Neuronal stem cell (in vitro differentiated cells): ENCODE data around the gene QPCT.

ENCODE experiments used
- DNase-seq: peaks from one replicate; pipeline ENCODE4 v3.0.0-alpha.2; 2013; ENCODE audit warnings: low spot score
- H2AFZ ChIP-seq: one replicate; pipeline ENCODE4 v1.6.1; 2013; ENCODE audit warnings: mild to moderate bottlenecking, low read length, inconsistent platforms
- H2AK5ac ChIP-seq: 2 replicates; pipeline ENCODE4 v1.6.1; 2013; ENCODE audit warnings: low read depth, mild to moderate bottlenecking, inconsistent platforms, low read length, moderate library complexity, mixed read lengths
- H2BK120ac ChIP-seq: 2 replicates; pipeline ENCODE4 v1.6.1; 2013; ENCODE audit warnings: low read depth, mild to moderate bottlenecking, inconsistent platforms, low read length, moderate library complexity, mixed read lengths
- H2BK12ac ChIP-seq: one replicate; pipeline ENCODE4 v1.6.1; 2013; ENCODE audit warnings: low read length, inconsistent platforms
- H2BK15ac ChIP-seq: 2 replicates; pipeline ENCODE4 v1.6.1; 2013; ENCODE audit warnings: mild to moderate bottlenecking, low read length, inconsistent platforms, mixed read lengths
- H2BK5ac ChIP-seq: one replicate; pipeline ENCODE4 v1.6.1; 2013; ENCODE audit warnings: inconsistent platforms, mild to moderate bottlenecking, low read length, moderate library complexity
- H3K14ac ChIP-seq: one replicate; pipeline ENCODE4 v1.6.1; 2013; ENCODE audit warnings: low read length, inconsistent platforms
- H3K18ac ChIP-seq: 2 replicates; pipeline ENCODE4 v1.6.1; 2013; ENCODE audit warnings: low read length, inconsistent platforms
- H3K23ac ChIP-seq: 2 replicates; pipeline ENCODE4 v1.6.1; 2013; ENCODE audit warnings: low read depth, mild to moderate bottlenecking, mixed read lengths, low read length, inconsistent platforms; ENCODE audit not compliant: poor library complexity
- H3K27ac ChIP-seq: replicated peaks from 3 replicates; pipeline ENCODE4 v1.5.1; 2013; ENCODE audit warnings: low read length, inconsistent platforms
- H3K27me3 ChIP-seq, 3 experiments: 2 replicates each; pipeline ENCODE4 v1.6.1; 2013; ENCODE audit warnings: low read length in 3 of 3, mild to moderate bottlenecking in 2 of 3, inconsistent platforms in 1 of 3, low read depth in 1 of 3, mixed read lengths in 1 of 3, moderate library complexity in 1 of 3; ENCODE audit not compliant: control insufficient read depth in 3 of 3, insufficient read depth in 3 of 3
- H3K36me3 ChIP-seq, 2 donors: replicated peaks in 1 of 2; 2 replicates each; pipeline ENCODE4 v1.6.1; 2013; ENCODE audit warnings: low read length in 2 of 2; ENCODE audit not compliant: control insufficient read depth in 2 of 2, insufficient read depth in 2 of 2
- H3K4ac ChIP-seq: 2 replicates; pipeline ENCODE4 v1.6.1; 2013; ENCODE audit warnings: inconsistent platforms, mild to moderate bottlenecking, low read length, moderate library complexity
- H3K4me1 ChIP-seq, 2 donors: 1 replicate in 1 of 2; 2 replicates in 1 of 2; pipeline ENCODE4 v1.6.1; 2013; ENCODE audit warnings: low read length in 2 of 2, low read depth in 1 of 2; ENCODE audit not compliant: control insufficient read depth in 2 of 2, insufficient read depth in 1 of 2
- H3K4me2 ChIP-seq: one replicate; pipeline ENCODE4 v1.6.1; 2013; ENCODE audit warnings: mild to moderate bottlenecking, low read length, inconsistent platforms; ENCODE audit not compliant: insufficient read depth, poor library complexity, severe bottlenecking
- H3K4me3 ChIP-seq, 2 donors: 2 replicates each; pipeline ENCODE4 v1.5.1; 2013; ENCODE audit warnings: low read length in 2 of 2, mild to moderate bottlenecking in 2 of 2, inconsistent platforms in 1 of 2, moderate library complexity in 1 of 2
- H3K79me1 ChIP-seq: one replicate; pipeline ENCODE4 v1.6.1; 2013; ENCODE audit warnings: low read depth, mild to moderate bottlenecking, inconsistent platforms, low read length, moderate library complexity
- H3K9ac ChIP-seq: one replicate; pipeline ENCODE4 v1.6.1; 2013; ENCODE audit warnings: mild to moderate bottlenecking, low read depth, low read length, inconsistent platforms; ENCODE audit not compliant: poor library complexity
- H3K9me3 ChIP-seq, 2 donors: replicated peaks in 1 of 2; 2 replicates each; pipeline versions ENCODE3 to v1.6.1; 2013; ENCODE audit warnings: low read length in 2 of 2, mild to moderate bottlenecking in 2 of 2, inconsistent platforms in 1 of 2, low read depth in 1 of 2, mixed read lengths in 1 of 2, moderate library complexity in 1 of 2; ENCODE audit not compliant: control insufficient read depth in 2 of 2, insufficient read depth in 1 of 2
- H4K8ac ChIP-seq: one replicate; pipeline ENCODE4 v1.6.1; 2013; ENCODE audit warnings: low read depth, mild to moderate bottlenecking, inconsistent platforms, low read length, moderate library complexity
- H4K91ac ChIP-seq: one replicate; pipeline ENCODE4 v1.6.1; 2013; ENCODE audit warnings: low read length, low read depth, mild to moderate bottlenecking, inconsistent platforms; ENCODE audit not compliant: poor library complexity
- WGBS, 2 donors: extraction: QIAGEN DNeasy Blood & Tissue Kit; methylation state at CpG; one replicate each; pipeline ENCODE4 v1.1.7; 2013; ENCODE audit warnings: missing lambda C conversion rate in 2 of 2, mixed read lengths in 1 of 2; ENCODE audit not compliant: insufficient read length in 2 of 2, insufficient replicate concordance in 1 of 2; ENCODE audit errors: extremely low coverage in 2 of 2; 5-methylcytosine and 5-hydroxymethylcytosine counted together

Gene QPCT

DNA sequence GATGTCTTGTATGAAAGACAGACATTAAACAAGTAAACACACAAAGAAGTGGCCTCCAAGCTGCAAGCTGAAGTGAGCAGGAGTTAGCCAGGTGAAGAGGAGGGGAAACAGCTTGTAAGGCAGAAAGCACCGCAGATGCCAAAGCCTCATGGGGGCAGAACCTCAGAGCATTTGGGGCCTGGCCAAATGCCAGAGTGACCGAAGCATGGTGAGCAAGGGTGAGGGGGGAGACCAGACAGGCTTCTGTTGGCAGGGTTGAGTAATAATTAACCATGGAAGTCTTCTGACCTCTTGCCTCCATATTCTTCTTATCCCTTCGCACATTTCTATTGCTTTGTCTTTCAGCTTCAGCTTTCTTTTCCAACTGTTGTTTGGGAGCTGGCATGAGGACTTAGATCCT lies 5.6 kb downstream of the QPCT start:
- peak overlapping the region; percentile 21 for H3K27ac ChIP-seq
- H2BK120ac ChIP-seq = no peak overlapping the region
- H3K4me1 ChIP-seq = peaks cover 15% of the 10 kb centered on the region in 2 donors
- H2AK5ac ChIP-seq = no peak overlapping the region
- H3K18ac ChIP-seq = peak overlapping the region; percentile 44
- no peak overlapping the region for H3K4ac ChIP-seq
- no peak overlapping the region for H3K4me2 ChIP-seq
- H3K36me3 ChIP-seq = no peaks in the 10 kb centered on the region
- H3K79me1 ChIP-seq = no peaks in the 10 kb centered on the region
- H2BK12ac ChIP-seq = peak overlapping the region; percentile 43
- H3K9me3 ChIP-seq = no peaks in the 10 kb centered on the region
- WGBS, 2 donors = no CpG with 5 or more reads among the region's 3 CpGs
- H4K91ac ChIP-seq = no peak overlapping the region
- H4K8ac ChIP-seq = no peak overlapping the region
- no peak overlapping the region for H3K23ac ChIP-seq
- H3K9ac ChIP-seq = no peak overlapping the region
- H2BK5ac ChIP-seq = no peak overlapping the region
- H2BK15ac ChIP-seq = peak overlapping the region; percentile 80
- no peaks in the 10 kb centered on the region for H3K27me3 ChIP-seq
- H3K4me3 ChIP-seq = no peak overlapping the region
- H2AFZ ChIP-seq = peak overlapping the region; percentile 13
- no peak for DNase-seq
- H3K14ac ChIP-seq = no peak overlapping the region

GRCh38 chr2:37354531-37354930 lies 10.1 kb downstream of the QPCT start:
- Histone ChIP-seq H2BK120ac (no peak overlapping the region), H3K27ac (no peak overlapping the region), H2AK5ac (no peak overlapping the region), H2BK12ac (no peak overlapping the region), H3K36me3 (no peaks in the 10 kb centered on the region), H3K79me1 (no peaks in the 10 kb centered on the region), H2AFZ (no peak overlapping the region), H3K4me1 (peaks cover 3 to 5% of the 10 kb centered on the region in 2 donors), H3K18ac (no peak overlapping the region), H3K4me3 (no peak overlapping the region), H3K4me2 (no peak overlapping the region), H3K23ac (no peak overlapping the region), H3K9me3 (no peaks in the 10 kb centered on the region), H4K8ac (no peak overlapping the region), H4K91ac (no peak overlapping the region), H3K9ac (no peak overlapping the region), H3K27me3 (no peaks in the 10 kb centered on the region), H3K14ac (no peak overlapping the region), H2BK15ac (no peak overlapping the region), H3K4ac (no peak overlapping the region), H2BK5ac (no peak overlapping the region)
- no peak for DNase-seq
- no CpG with 5 or more reads among the region's 3 CpGs for WGBS, 2 donors

DNA sequence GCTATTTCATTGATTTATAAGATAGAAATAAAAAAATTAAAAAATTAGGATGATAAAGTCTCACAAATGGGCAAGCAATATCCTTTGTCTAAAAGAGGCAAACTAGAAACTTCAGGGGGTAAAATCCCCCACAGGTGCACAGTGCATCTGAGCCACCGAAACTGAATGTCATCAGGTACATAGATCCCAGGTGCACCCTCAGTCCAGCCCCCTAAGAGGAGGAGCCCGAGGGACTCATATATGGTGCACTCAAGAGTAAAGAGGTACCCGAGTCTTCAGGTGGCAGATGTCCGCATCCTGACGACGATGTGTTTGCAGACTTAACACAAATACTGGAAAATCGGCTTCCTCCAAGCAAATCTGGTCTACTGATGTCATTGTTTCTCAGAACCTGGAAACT lies 11.3 kb downstream of the QPCT start:
- Histone ChIP-seq H2AFZ (no peak overlapping the region), H3K9ac (no peak overlapping the region), H3K23ac (no peak overlapping the region), H4K8ac (no peak overlapping the region), H4K91ac (no peak overlapping the region), H3K14ac (no peak overlapping the region), H3K27me3 (no peaks in the 10 kb centered on the region), H3K79me1 (no peaks in the 10 kb centered on the region), H3K4me2 (no peak overlapping the region), H3K4me3 (no peak overlapping the region), H2BK5ac (no peak overlapping the region), H3K18ac (no peak overlapping the region), H2BK15ac (no peak overlapping the region), H3K27ac (no peak overlapping the region), H3K36me3 (no peaks in the 10 kb centered on the region), H2AK5ac (no peak overlapping the region), H3K9me3 (no peaks in the 10 kb centered on the region), H3K4ac (no peak overlapping the region), H3K4me1 (no peaks in the 10 kb centered on the region), H2BK12ac (no peak overlapping the region), H2BK120ac (no peak overlapping the region)
- DNase-seq = no peak
- no CpG with 5 or more reads among the region's 7 CpGs for WGBS, 2 donors

DNA sequence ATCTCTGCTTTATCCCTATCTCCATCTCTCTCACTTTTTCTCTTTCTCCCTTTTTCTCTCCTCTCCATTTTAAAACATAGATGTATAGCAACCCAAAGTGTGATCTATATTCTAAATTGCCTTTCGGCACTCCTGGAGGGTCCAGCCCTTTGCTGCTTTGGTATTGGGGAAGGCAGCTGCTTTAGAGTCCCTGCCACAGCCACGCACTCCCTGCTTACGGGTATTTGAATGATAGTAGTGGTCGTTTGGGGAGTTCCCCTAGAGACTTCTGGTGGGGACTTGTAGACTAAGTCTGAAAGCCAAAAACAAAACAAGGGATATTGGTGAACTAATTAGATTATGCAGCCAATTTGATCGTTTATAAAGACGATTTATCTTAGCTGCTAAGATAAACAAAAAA lies 11.9 kb downstream of the QPCT start:
- no peak overlapping the region for H3K18ac ChIP-seq
- no peak overlapping the region for H3K14ac ChIP-seq
- peaks cover 0 to under 1% (median 0%) of the 10 kb centered on the region in 3 experiments for H3K27me3 ChIP-seq
- H3K36me3 ChIP-seq = no peaks in the 10 kb centered on the region
- H4K91ac ChIP-seq = no peak overlapping the region
- no peak overlapping the region for H3K4me2 ChIP-seq
- DNase-seq = no peak
- no peak overlapping the region for H2BK120ac ChIP-seq
- H4K8ac ChIP-seq = no peak overlapping the region
- no peaks in the 10 kb centered on the region for H3K79me1 ChIP-seq
- no peak overlapping the region for H3K23ac ChIP-seq
- no peak overlapping the region for H3K9ac ChIP-seq
- no peak overlapping the region for H2BK12ac ChIP-seq
- H2AK5ac ChIP-seq = no peak overlapping the region
- no CpG with 5 or more reads among the region's 6 CpGs for WGBS, 2 donors
- H2BK15ac ChIP-seq = no peak overlapping the region
- H2BK5ac ChIP-seq = no peak overlapping the region
- H3K4ac ChIP-seq = no peak overlapping the region
- no peak overlapping the region for H3K4me3 ChIP-seq
- H3K4me1 ChIP-seq = no peaks in the 10 kb centered on the region
- no peaks in the 10 kb centered on the region for H3K9me3 ChIP-seq
- no peak overlapping the region for H2AFZ ChIP-seq
- H3K27ac ChIP-seq = no peak overlapping the region
